ENCODE results near the gene OTUD1.
"Not testable (repeated sequence)": the region's sequence is repeated elsewhere in the genome, so short reads cannot be mapped to it uniquely, and the experiment has no call there.

OTUD1 gene

GRCh38 chr10:23438547-23439451, at the start of gene OTUD1:
OTUD1 (plus strand) TSS chr10:23439075; CDS start chr10:23439458, 383 bp downstream.
- DNase-seq (ENCODE audit: insufficient read length, low spot score): peak; percentile 92
- peak; percentile 80 for FAIRE-seq

- not testable (repeated sequence) for DNase-seq (ENCODE audit: insufficient read length, low spot score); FAIRE-seq
Observed at GRCh38 chr10:23390408-23390807, 48.5 kb upstream of the OTUD1 start.

- FAIRE-seq (no peak), DNase-seq (ENCODE audit: insufficient read length, low spot score) (no peak)
Observed at GRCh38 chr10:23390809-23391208, 48.1 kb upstream of the OTUD1 start.

- DNase-seq (ENCODE audit: insufficient read length, low spot score): no peak
- no peak for FAIRE-seq
Observed at GRCh38 chr10:23391821-23392220, 47.1 kb upstream of the OTUD1 start.

- FAIRE-seq (no peak), DNase-seq (ENCODE audit: insufficient read length, low spot score) (no peak)
Observed at GRCh38 chr10:23395017-23395416, 43.9 kb upstream of the OTUD1 start.

- no peak for FAIRE-seq
- DNase-seq (ENCODE audit: insufficient read length, low spot score): no peak
Observed at GRCh38 chr10:23396695-23397094, 42.2 kb upstream of the OTUD1 start.

GRCh38 chr10:23399701-23400144, 39.2 kb upstream of the OTUD1 start:
- no peak for FAIRE-seq
- no peak for DNase-seq (ENCODE audit: insufficient read length, low spot score)

- DNase-seq (ENCODE audit: insufficient read length, low spot score) (no peak), FAIRE-seq (no peak)
Observed at GRCh38 chr10:23402856-23403255, 36.0 kb upstream of the OTUD1 start.

- FAIRE-seq (no peak), DNase-seq (ENCODE audit: insufficient read length, low spot score) (no peak)
Observed at GRCh38 chr10:23403278-23403677, 35.6 kb upstream of the OTUD1 start.

GRCh38 chr10:23403719-23404118, 35.2 kb upstream of the OTUD1 start:
- FAIRE-seq (no peak), DNase-seq (ENCODE audit: insufficient read length, low spot score) (no peak)

GRCh38 chr10:23404461-23404980, 34.4 kb upstream of the OTUD1 start:
- FAIRE-seq (no peak), DNase-seq (ENCODE audit: insufficient read length, low spot score) (no peak)

GRCh38 chr10:23405540-23405939, 33.3 kb upstream of the OTUD1 start:
- DNase-seq (ENCODE audit: insufficient read length, low spot score): no peak
- FAIRE-seq: no peak

GRCh38 chr10:23406409-23406808, 32.5 kb upstream of the OTUD1 start:
- no peak for FAIRE-seq

GRCh38 chr10:23408330-23408976, 30.4 kb upstream of the OTUD1 start:
- no peak for DNase-seq (ENCODE audit: insufficient read length, low spot score)
- FAIRE-seq: no peak

More at GRCh38 chr10:23406409-23406808, 32.5 kb upstream of the OTUD1 start:
- DNase-seq (ENCODE audit: insufficient read length, low spot score): no peak

- DNase-seq (ENCODE audit: insufficient read length, low spot score): no peak
- peak; percentile 56 for FAIRE-seq
Observed at GRCh38 chr10:23412223-23412622, 26.7 kb upstream of the OTUD1 start.

- peak; percentile 78 for FAIRE-seq
- peak; percentile 12 for DNase-seq (ENCODE audit: insufficient read length, low spot score)
Observed at GRCh38 chr10:23413629-23414089, 25.2 kb upstream of the OTUD1 start.

- FAIRE-seq: no peak
- no peak for DNase-seq (ENCODE audit: insufficient read length, low spot score)
Observed at GRCh38 chr10:23414658-23415057, 24.2 kb upstream of the OTUD1 start.

GRCh38 chr10:23417254-23417653, 21.6 kb upstream of the OTUD1 start:
- FAIRE-seq (no peak), DNase-seq (ENCODE audit: insufficient read length, low spot score) (no peak)

- FAIRE-seq (no peak), DNase-seq (ENCODE audit: insufficient read length, low spot score) (no peak)
Observed at GRCh38 chr10:23418051-23418681, 20.7 kb upstream of the OTUD1 start.

- FAIRE-seq (no peak), DNase-seq (ENCODE audit: insufficient read length, low spot score) (no peak)
Observed at GRCh38 chr10:23419201-23419600, 19.7 kb upstream of the OTUD1 start.
